ENCODE results near the gene COLEC11. TPM values are rescaled to one million over a fixed set of nuclear protein-coding genes. Genes with fewer than 3 reads are reported as not detected.

COLEC11 gene
- total and polyA plus RNA-seq, 2 of the 13 experiments (the other 11 are each of a cell fraction or from before 2014, with no cell fraction given): 1.5 to 3.0 TPM

DNA sequence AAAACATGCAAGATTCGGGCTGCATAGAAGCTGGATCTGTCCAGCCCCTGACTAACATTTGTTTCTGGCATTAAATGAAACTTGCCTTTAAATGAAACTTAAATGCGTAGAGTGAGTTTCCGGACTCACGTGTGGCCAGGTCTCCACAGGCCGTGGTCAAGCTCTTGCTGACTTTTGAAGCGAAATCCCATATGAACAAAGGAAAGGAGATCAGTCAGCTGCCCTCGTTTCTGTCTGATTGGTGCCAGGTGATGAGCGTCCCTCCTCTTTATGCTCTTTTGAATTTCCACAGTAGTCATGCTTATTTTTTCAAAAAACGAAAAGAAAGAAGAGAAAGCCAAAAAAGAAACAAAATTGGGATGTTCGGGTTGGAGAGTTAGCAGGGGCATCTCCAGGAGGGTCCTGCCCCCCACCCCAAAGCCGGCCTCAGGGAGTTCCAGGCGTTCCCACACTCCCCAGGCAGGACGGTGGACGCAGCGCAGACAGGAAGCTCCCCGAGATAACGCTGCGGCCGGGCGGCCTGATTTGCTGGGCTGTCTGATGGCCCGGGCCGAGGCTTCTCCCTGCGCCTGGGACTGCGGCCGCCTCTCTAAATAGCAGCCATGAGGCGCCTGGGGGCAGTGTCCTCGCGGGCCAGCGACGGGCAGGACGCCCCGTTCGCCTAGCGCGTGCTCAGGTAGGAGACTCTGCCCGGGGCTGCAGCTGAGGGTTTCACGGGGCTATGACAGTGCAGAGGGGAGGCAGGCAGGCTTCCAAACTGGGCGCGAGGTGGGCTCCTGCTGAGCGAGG is at the start of gene COLEC11 (continued):
- no peak for TF ChIP-seq ZNF687 (CRISPR knock-in tag; IDR thresholded peaks at IDR 0.05)
- TF ChIP-seq YEATS2 (CRISPR knock-in tag; IDR thresholded peaks at IDR 0.05; ENCODE audit: borderline replicate concordance): no peak
- TF ChIP-seq KDM6A (CRISPR knock-in tag; IDR thresholded peaks at IDR 0.05; ENCODE audit: low read depth): no peak
- no peak for TF ChIP-seq GATA4 (IDR thresholded peaks at IDR 0.05; ENCODE audit: borderline replicate concordance, low read depth)
- TF ChIP-seq CBX2 (IDR thresholded peaks at IDR 0.05; ENCODE audit: low read depth, low read length): no peak
- TF ChIP-seq CBX2 (CRISPR knock-in tag; IDR thresholded peaks at IDR 0.05; ENCODE audit: low read depth): no peak
- no peak for TF ChIP-seq NBN (conservative IDR thresholded peaks at IDR 0.05)
- no peak for TF ChIP-seq ZNF644 (CRISPR knock-in tag; IDR thresholded peaks at IDR 0.05; ENCODE audit: low read depth)
- no peak for TF ChIP-seq HCFC1 (IDR thresholded peaks at IDR 0.05; ENCODE audit: low read depth, low read length)
- TF ChIP-seq ZFP41 (CRISPR knock-in tag; IDR thresholded peaks at IDR 0.05; ENCODE audit: borderline replicate concordance): no peak
